Measurements from ENCODE around the gene TMEM63C.

- TF ChIP-seq EP300 (IDR thresholded peaks at IDR 0.05) (no peak), POLR2A (IDR thresholded peaks at IDR 0.05) (no peak), POLR2AphosphoS5 (IDR thresholded peaks at IDR 0.05) (no peak)
- TF ChIP-seq, protein P1, sequence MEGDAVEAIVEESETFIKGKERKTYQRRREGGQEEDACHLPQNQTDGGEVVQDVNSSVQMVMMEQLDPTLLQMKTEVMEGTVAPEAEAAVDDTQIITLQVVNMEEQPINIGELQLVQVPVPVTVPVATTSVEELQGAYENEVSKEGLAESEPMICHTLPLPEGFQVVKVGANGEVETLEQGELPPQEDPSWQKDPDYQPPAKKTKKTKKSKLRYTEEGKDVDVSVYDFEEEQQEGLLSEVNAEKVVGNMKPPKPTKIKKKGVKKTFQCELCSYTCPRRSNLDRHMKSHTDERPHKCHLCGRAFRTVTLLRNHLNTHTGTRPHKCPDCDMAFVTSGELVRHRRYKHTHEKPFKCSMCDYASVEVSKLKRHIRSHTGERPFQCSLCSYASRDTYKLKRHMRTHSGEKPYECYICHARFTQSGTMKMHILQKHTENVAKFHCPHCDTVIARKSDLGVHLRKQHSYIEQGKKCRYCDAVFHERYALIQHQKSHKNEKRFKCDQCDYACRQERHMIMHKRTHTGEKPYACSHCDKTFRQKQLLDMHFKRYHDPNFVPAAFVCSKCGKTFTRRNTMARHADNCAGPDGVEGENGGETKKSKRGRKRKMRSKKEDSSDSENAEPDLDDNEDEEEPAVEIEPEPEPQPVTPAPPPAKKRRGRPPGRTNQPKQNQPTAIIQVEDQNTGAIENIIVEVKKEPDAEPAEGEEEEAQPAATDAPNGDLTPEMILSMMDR (IDR thresholded peaks at IDR 0.05), result no peak
These were observed 92.2 kb downstream of the TMEM63C start for GRCh38 chr14:77273796-77274195.
